ENCODE data around the gene MDM2. TPM values are rescaled to one million over a fixed set of nuclear protein-coding genes. Genes with fewer than 3 reads are reported as not detected.
A peak's percentile ranks its signal among the peaks of the same experiment; 100 is the strongest.
"Not testable (repeated sequence)": the region's sequence is repeated elsewhere in the genome, so short reads cannot be mapped to it uniquely, and the experiment has no call there.

The MDM2 gene
- polyA plus RNA-seq, 3 donors = 16.2 to 39.9 (median 27.6) TPM

DNA sequence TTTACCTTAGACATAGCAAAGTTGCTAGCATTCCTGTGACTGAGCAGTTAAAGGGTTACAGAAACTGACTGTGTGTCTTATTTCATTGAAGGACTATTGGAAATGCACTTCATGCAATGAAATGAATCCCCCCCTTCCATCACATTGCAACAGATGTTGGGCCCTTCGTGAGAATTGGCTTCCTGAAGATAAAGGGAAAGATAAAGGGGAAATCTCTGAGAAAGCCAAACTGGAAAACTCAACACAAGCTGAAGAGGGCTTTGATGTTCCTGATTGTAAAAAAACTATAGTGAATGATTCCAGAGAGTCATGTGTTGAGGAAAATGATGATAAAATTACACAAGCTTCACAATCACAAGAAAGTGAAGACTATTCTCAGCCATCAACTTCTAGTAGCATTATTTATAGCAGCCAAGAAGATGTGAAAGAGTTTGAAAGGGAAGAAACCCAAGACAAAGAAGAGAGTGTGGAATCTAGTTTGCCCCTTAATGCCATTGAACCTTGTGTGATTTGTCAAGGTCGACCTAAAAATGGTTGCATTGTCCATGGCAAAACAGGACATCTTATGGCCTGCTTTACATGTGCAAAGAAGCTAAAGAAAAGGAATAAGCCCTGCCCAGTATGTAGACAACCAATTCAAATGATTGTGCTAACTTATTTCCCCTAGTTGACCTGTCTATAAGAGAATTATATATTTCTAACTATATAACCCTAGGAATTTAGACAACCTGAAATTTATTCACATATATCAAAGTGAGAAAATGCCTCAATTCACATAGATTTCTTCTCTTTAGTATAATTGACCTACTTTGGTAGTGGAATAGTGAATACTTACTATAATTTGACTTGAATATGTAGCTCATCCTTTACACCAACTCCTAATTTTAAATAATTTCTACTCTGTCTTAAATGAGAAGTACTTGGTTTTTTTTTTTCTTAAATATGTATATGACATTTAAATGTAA is 31.5 kb downstream of the MDM2 start:
- H3K27ac ChIP-seq (ENCODE audit: low read depth in 1 of 2, low read length in 2 of 2) = peak overlapping the region in 1 of 2 donors; percentile 36
- H3K36me3 ChIP-seq (replicated peaks in 1 of 2; ENCODE audit: control insufficient read depth in 1 of 2, insufficient read depth in 2 of 2, low read length in 2 of 2) = peaks cover 81 to 99% of the 10 kb centered on the region in 2 donors

GRCh38 chr12:68841175-68841574 is 33.2 kb downstream of the MDM2 start:
- H3K27me3 ChIP-seq (ENCODE audit: control insufficient read depth in 2 of 2, insufficient read depth in 2 of 2, low read length in 2 of 2); intact Hi-C loops (cut with micrococcal nuclease); H3K4me1 Mint-ChIP-seq; H3K27me3 Mint-ChIP-seq (ENCODE audit: low read depth in 3 of 3); H3K9me3 ChIP-seq (replicated peaks in 1 of 2; ENCODE audit: control insufficient read depth in 1 of 2, insufficient read depth in 1 of 2, low read length in 2 of 2); H3K27ac ChIP-seq (ENCODE audit: low read depth in 1 of 2, low read length in 2 of 2); H3K4me3 ChIP-seq (replicated peaks in 1 of 3; ENCODE audit: low read depth in 2 of 3, low read length in 3 of 3); H3K79me2 ChIP-seq (ENCODE audit: insufficient read depth, low read length); H3K9ac ChIP-seq (ENCODE audit: insufficient read depth, low read length, poor library complexity, severe bottlenecking); DNase-seq; H3K4me1 ChIP-seq (ENCODE audit: control insufficient read depth in 1 of 2, insufficient read depth in 2 of 2, low read length in 2 of 2); H3K4me3 Mint-ChIP-seq; H3K9me3 Mint-ChIP-seq; H2AFZ ChIP-seq (ENCODE audit: insufficient read depth, low read depth, low read length, poor library complexity, severe bottlenecking); H3K4me2 ChIP-seq (replicated peaks; ENCODE audit: extremely low read depth, low read length, poor library complexity, severe bottlenecking): not testable (repeated sequence)
- Histone ChIP-seq H4K20me1 (ENCODE audit: insufficient read depth, low read length) (peaks cover 67% of the 10 kb centered on the region), H3K36me3 (replicated peaks in 1 of 2; ENCODE audit: control insufficient read depth in 1 of 2, insufficient read depth in 2 of 2, low read length in 2 of 2) (peaks cover 65 to 93% of the 10 kb centered on the region in 2 donors)
- H3K27ac Mint-ChIP-seq = peak overlapping the region in 1 of 7 donors; percentile 50
- H3K36me3 Mint-ChIP-seq = peaks cover 54 to 75% of the 10 kb centered on the region in 2 donors
- 100% methylated on average over 2 of the region's 5 CpGs for WGBS (ENCODE audit: insufficient coverage)

More for the DNA sequence above, 31.5 kb downstream of the MDM2 start:
- H3K4me1 ChIP-seq (ENCODE audit: control insufficient read depth in 1 of 2, insufficient read depth in 2 of 2, low read length in 2 of 2) = no peaks in the 10 kb centered on the region
- Mint-ChIP-seq H3K4me3 (no peak overlapping the region), H3K27ac (peak overlapping the region in 2 of 7 donors; percentile 35 to 73), H3K9me3 (no peaks in the 10 kb centered on the region), H3K4me1 (no peaks in the 10 kb centered on the region), H3K27me3 (ENCODE audit: low read depth in 3 of 3) (peaks cover 0 to 1% (median 0%) of the 10 kb centered on the region in 3 donors), H3K36me3 (peaks cover 60 to 80% of the 10 kb centered on the region in 2 donors)
- no peak for DNase-seq
- H3K79me2 ChIP-seq (ENCODE audit: insufficient read depth, low read length) = peaks cover 4% of the 10 kb centered on the region
- no peaks in the 10 kb centered on the region for H3K9me3 ChIP-seq (replicated peaks in 1 of 2; ENCODE audit: control insufficient read depth in 1 of 2, insufficient read depth in 1 of 2, low read length in 2 of 2)
- TF ChIP-seq, protein P1, sequence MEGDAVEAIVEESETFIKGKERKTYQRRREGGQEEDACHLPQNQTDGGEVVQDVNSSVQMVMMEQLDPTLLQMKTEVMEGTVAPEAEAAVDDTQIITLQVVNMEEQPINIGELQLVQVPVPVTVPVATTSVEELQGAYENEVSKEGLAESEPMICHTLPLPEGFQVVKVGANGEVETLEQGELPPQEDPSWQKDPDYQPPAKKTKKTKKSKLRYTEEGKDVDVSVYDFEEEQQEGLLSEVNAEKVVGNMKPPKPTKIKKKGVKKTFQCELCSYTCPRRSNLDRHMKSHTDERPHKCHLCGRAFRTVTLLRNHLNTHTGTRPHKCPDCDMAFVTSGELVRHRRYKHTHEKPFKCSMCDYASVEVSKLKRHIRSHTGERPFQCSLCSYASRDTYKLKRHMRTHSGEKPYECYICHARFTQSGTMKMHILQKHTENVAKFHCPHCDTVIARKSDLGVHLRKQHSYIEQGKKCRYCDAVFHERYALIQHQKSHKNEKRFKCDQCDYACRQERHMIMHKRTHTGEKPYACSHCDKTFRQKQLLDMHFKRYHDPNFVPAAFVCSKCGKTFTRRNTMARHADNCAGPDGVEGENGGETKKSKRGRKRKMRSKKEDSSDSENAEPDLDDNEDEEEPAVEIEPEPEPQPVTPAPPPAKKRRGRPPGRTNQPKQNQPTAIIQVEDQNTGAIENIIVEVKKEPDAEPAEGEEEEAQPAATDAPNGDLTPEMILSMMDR (IDR thresholded peaks at IDR 0.05) = no peak
- no peak overlapping the region for H3K9ac ChIP-seq (ENCODE audit: insufficient read depth, low read length, poor library complexity, severe bottlenecking)
- no peak overlapping the region for H3K4me2 ChIP-seq (replicated peaks; ENCODE audit: extremely low read depth, low read length, poor library complexity, severe bottlenecking)
- H3K4me3 ChIP-seq (replicated peaks in 1 of 3; ENCODE audit: low read depth in 2 of 3, low read length in 3 of 3) = no peak overlapping the region
- H4K20me1 ChIP-seq (ENCODE audit: insufficient read depth, low read length) = peaks cover 79% of the 10 kb centered on the region
- no peak overlapping the region for H2AFZ ChIP-seq (ENCODE audit: insufficient read depth, low read depth, low read length, poor library complexity, severe bottlenecking)
- intact Hi-C loops (cut with micrococcal nuclease) = no loop called here
- 100% methylated on average over 1 of the region's 2 CpGs for WGBS (ENCODE audit: insufficient coverage)
- no peaks in the 10 kb centered on the region for H3K27me3 ChIP-seq (ENCODE audit: control insufficient read depth in 2 of 2, insufficient read depth in 2 of 2, low read length in 2 of 2)
